ENCODE data around the gene IER5L. TPM values are rescaled to one million over a fixed set of nuclear protein-coding genes. Genes with fewer than 3 reads are reported as not detected.

IER5L gene
- total RNA-seq, 2 experiments from 2014 or later = 3.7 to 4.1 TPM

DNA sequence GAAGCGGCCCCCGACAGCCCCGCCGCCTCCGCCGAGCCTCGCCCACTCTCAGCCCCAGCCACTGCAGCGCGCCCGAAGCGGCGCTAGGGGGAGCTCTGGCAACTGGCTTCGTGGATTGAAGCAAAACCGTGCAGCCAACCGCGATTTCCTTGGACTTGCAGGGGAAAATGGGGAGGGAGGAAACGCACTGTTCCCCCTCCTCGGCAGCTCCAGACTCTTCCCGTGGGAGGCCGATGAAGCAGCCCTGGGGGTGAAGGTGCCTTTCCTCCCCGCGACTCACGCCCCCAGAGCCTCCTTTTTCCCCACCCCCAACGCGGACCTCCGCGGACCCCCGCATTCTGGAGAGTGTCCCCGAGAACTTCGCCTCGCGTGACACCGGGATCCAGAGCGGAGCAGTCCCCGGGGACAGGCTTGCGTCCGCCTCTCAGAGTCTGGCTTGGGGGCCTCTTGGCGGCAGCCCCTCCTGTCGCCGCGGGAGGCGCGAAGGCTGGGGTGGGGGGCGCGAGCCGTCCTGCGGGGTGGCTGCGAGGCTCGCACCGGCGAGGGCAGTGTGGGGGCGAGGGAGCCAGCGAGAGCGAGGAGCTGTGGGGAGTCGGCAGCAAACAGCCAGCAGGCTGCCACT lies 3.8 kb downstream of the IER5L start:
- peak overlapping the region; percentile 68 for H3K4me3 Mint-ChIP-seq
- DNase-seq = peak; percentile 85
- ChIA-PET CTCF (interaction anchor here (0.7 to 6.0 kb wide), 52 partner anchors 9 to 717 kb away, joined by 3 to 65 read pairs (median 4); partner anchors contain the start of gene C9orf50), POLR2A (interaction anchor here (0.6 to 1.6 kb wide), 11 partner anchors 25 to 320 kb away, joined by 3 to 11 read pairs (median 3); no protein-coding TSS in a partner anchor)
- TF ChIP-seq, protein P1, sequence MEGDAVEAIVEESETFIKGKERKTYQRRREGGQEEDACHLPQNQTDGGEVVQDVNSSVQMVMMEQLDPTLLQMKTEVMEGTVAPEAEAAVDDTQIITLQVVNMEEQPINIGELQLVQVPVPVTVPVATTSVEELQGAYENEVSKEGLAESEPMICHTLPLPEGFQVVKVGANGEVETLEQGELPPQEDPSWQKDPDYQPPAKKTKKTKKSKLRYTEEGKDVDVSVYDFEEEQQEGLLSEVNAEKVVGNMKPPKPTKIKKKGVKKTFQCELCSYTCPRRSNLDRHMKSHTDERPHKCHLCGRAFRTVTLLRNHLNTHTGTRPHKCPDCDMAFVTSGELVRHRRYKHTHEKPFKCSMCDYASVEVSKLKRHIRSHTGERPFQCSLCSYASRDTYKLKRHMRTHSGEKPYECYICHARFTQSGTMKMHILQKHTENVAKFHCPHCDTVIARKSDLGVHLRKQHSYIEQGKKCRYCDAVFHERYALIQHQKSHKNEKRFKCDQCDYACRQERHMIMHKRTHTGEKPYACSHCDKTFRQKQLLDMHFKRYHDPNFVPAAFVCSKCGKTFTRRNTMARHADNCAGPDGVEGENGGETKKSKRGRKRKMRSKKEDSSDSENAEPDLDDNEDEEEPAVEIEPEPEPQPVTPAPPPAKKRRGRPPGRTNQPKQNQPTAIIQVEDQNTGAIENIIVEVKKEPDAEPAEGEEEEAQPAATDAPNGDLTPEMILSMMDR (IDR thresholded peaks at IDR 0.05) = peak; percentile 99
- H3K9me3 Mint-ChIP-seq = no peaks in the 10 kb centered on the region
- no peak overlapping the region for H3K27ac Mint-ChIP-seq
- peaks cover 7% of the 10 kb centered on the region for H3K4me1 Mint-ChIP-seq (ENCODE audit: low read depth)
- intact Hi-C loops (cut with micrococcal nuclease) = loop anchor here (10.0 kb wide), 2 partner anchors 151 to 441 kb away; no protein-coding TSS in a partner anchor
- H3K27me3 Mint-ChIP-seq = peaks cover 6% of the 10 kb centered on the region
- ATAC-seq = peak; percentile 8
- H3K36me3 Mint-ChIP-seq (ENCODE audit: low read depth) = no peaks in the 10 kb centered on the region

DNA sequence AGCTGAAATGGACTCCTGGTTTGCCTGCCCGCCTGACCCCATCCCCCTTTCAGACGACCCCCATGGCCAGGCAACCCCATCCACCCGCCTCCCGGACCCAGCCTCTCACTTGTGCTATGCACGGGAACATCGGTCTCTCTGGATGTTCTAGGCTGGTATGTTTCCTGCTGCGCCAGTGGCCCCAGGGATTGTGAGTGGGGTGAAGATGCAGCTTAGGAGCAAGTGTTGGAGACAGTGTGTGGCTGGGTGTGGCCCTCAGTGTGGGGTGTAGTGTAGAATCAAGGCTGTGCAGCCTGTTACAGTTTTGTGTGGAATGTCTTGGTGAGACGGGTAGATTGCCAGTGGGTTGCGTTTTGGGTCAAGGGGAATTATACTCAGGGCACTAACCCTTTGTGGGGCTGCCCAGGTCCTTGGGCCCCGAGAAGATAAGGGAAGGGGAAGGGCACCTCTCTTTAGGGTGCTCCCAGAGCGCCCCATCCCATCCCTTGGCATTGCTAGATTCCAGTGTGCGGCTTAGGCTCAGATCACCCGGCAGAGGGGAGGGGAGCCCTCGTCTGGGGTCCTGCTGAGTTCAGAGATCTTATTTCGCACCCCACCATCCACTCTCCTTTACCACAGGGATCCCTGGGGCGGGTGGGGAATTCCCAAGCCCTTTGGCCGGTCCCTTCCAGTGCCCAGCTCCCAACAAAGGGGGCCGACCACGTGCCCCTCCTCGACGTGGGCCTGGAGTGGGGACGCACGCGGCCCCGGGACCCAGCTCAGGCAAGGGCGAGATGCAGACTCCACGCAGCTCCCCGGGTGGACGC lies 4.6 kb downstream of the IER5L start:
- Mint-ChIP-seq H3K36me3 (ENCODE audit: low read depth) (no peaks in the 10 kb centered on the region), H3K4me3 (peak overlapping the region; percentile 32), H3K27me3 (peaks cover 6% of the 10 kb centered on the region), H3K4me1 (ENCODE audit: low read depth) (peaks cover 7% of the 10 kb centered on the region), H3K9me3 (no peaks in the 10 kb centered on the region), H3K27ac (no peak overlapping the region)
- ATAC-seq (no peak), DNase-seq (no peak)
- TF ChIP-seq, protein P1 (IDR thresholded peaks at IDR 0.05) = no peak
- ChIA-PET CTCF (interaction anchor here (0.8 to 6.0 kb wide), 43 partner anchors 9 to 463 kb away, joined by 3 to 65 read pairs (median 5); partner anchors contain the start of gene C9orf50), POLR2A (interaction anchor here (0.6 to 1.6 kb wide), 8 partner anchors 31 to 317 kb away, joined by 3 to 11 read pairs (median 3); no protein-coding TSS in a partner anchor)
- intact Hi-C loops (cut with micrococcal nuclease) = loop anchor here (10.0 kb wide), 2 partner anchors 151 to 441 kb away; no protein-coding TSS in a partner anchor

DNA sequence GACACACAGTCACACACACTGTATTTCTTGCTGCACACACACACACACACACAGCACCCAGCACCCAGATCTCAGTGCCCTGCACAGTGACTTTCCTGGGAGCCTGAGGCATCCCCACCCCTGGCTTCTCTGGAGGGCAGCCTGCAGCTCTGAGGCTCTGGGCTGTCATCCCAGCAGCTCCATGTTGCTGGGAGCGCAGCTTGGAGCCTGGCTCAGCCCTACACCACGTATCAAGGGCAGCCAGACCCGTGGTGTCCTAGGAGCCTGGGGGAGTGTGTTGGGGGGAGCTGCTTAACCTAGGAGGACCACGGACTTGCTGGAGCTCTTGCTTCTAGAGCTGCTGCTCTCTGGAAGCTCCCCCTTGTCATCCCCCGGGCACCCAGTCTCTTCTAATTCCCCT lies 5.2 kb downstream of the IER5L start:
- H3K4me1 Mint-ChIP-seq (ENCODE audit: low read depth) = peaks cover 11% of the 10 kb centered on the region
- H3K4me3 Mint-ChIP-seq = no peak overlapping the region
- no peaks in the 10 kb centered on the region for H3K36me3 Mint-ChIP-seq (ENCODE audit: low read depth)
- POLR2A ChIA-PET = interaction anchor here (1.0 kb wide), 1 partner anchor 32 kb away, joined by 3 read pairs; no protein-coding TSS in a partner anchor
- TF ChIP-seq, protein P1 (IDR thresholded peaks at IDR 0.05) = no peak
- ATAC-seq = no peak
- DNase-seq = no peak
- H3K27me3 Mint-ChIP-seq = peaks cover 6% of the 10 kb centered on the region
- H3K9me3 Mint-ChIP-seq = no peaks in the 10 kb centered on the region
- intact Hi-C loops (cut with micrococcal nuclease) = loop anchor here (10.0 kb wide), 2 partner anchors 152 to 442 kb away; no protein-coding TSS in a partner anchor
- CTCF ChIA-PET = interaction anchor here (1.2 to 6.0 kb wide), 10 partner anchors 10 to 452 kb away, joined by 4 to 65 read pairs (median 10); no protein-coding TSS in a partner anchor
- no peak overlapping the region for H3K27ac Mint-ChIP-seq

DNA sequence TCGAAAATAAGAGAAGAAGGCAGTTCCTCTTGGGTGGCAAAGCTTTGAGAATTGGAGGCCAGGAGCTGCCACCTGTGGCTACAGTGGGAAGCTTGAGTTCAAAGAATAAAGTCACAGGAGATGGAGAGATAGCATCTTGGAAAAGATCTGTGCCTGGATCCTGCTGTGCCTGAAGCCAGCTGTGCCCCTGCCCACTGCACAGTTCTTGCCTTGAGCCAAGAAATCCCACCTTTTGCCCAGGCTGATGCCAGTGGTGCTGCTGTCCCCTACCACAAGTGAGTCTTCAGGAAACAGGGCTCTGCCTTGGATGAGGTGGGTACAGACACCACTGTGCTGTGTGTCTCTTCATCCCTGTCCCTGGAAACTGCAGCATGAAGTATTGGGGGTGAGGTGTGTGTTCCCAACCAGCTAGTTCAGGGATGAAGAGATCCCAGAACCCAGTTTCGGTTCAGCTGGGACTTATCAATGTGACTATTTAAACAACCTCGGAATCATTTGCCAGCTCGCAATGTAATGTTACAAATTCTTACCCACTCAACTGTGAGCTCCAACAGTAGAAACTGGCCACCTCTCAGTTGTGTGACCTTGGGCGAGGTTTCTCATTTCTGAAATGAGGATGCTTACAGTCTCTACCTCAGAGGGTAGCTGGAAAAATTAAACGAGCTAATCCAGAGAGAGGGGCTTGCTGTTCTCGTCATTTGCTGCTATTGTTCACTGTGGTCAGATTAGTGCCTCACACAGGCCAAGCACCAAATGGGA lies 5.9 kb downstream of the IER5L start:
- TF ChIP-seq, protein P1 (IDR thresholded peaks at IDR 0.05) = no peak
- ATAC-seq = no peak
- ChIA-PET CTCF (interaction anchor here (1.2 to 6.0 kb wide), 8 partner anchors 11 to 453 kb away, joined by 4 to 65 read pairs (median 18); no protein-coding TSS in a partner anchor), POLR2A (interaction anchor here (1.0 to 1.4 kb wide), 2 partner anchors 21 to 32 kb away, joined by 3 to 4 read pairs; no protein-coding TSS in a partner anchor)
- no peaks in the 10 kb centered on the region for H3K9me3 Mint-ChIP-seq
- intact Hi-C loops (cut with micrococcal nuclease) = loop anchor here (10.0 kb wide), 2 partner anchors 153 to 443 kb away; no protein-coding TSS in a partner anchor
- H3K36me3 Mint-ChIP-seq (ENCODE audit: low read depth) = no peaks in the 10 kb centered on the region
- DNase-seq = no peak
- no peak overlapping the region for H3K4me3 Mint-ChIP-seq
- H3K27ac Mint-ChIP-seq = no peak overlapping the region
- H3K27me3 Mint-ChIP-seq = peaks cover 6% of the 10 kb centered on the region
- H3K4me1 Mint-ChIP-seq (ENCODE audit: low read depth) = peaks cover 16% of the 10 kb centered on the region

Data from activated CD8-positive, alpha-beta T cell treated with anti-CD3 and anti-CD28 coated beads for 36 hours (primary cell).